Keratinocyte (primary cell): Measurements from ENCODE around the gene TNPO1. TPM values are rescaled to one million over a fixed set of nuclear protein-coding genes. Genes with fewer than 3 reads are reported as not detected.

Source experiments
- DNase-seq: peaks from one replicate; pipeline ENCODE4 v3.0.0-alpha.2; 2011; ENCODE audit warnings: low read depth, missing footprints, low spot score
- FAIRE-seq: peaks from 2 replicates; lab custom pipeline; 2011; peaks lifted over from hg19 to GRCh38; lab: Jason Lieb, UNC
- H2AFZ ChIP-seq: 2 replicates; pipeline ENCODE4 v1.6.0; 2012; ENCODE audit warnings: low read length, control low read depth, inconsistent platforms; ENCODE audit not compliant: control insufficient read depth
- H3K27ac ChIP-seq: 2 replicates; pipeline ENCODE4 v1.5.1; 2011; ENCODE audit warnings: low read length; ENCODE audit not compliant: control insufficient read depth, insufficient read depth
- H3K27me3 ChIP-seq: 3 replicates; pipeline ENCODE4 v1.6.0; 2011; ENCODE audit warnings: low read length; ENCODE audit not compliant: control insufficient read depth, insufficient read depth; ENCODE audit errors: extremely low read depth
- H3K36me3 ChIP-seq, 2 experiments: 2 replicates in 1 of 2; 3 replicates in 1 of 2; pipeline ENCODE4 v1.5.1; 2011; ENCODE audit warnings: low read length in 2 of 2, mild to moderate bottlenecking in 1 of 2; ENCODE audit not compliant: control insufficient read depth in 2 of 2, insufficient read depth in 2 of 2; ENCODE audit errors: extremely low read depth in 1 of 2
- H3K4me1 ChIP-seq: 3 replicates; pipeline ENCODE4 v1.5.1; 2011; ENCODE audit warnings: low read length; ENCODE audit not compliant: control insufficient read depth, insufficient read depth; ENCODE audit errors: extremely low read depth
- H3K4me2 ChIP-seq: 3 replicates; pipeline ENCODE4 v1.6.0; 2011; ENCODE audit warnings: low read depth, low read length; ENCODE audit not compliant: control insufficient read depth, insufficient read depth; ENCODE audit errors: extremely low read depth
- H3K4me3 ChIP-seq, 3 experiments: fragments of 200-600 bp in 1 of 3; sonication (generic) in 1 of 3; 2 replicates in 2 of 3; 3 replicates in 1 of 3; pipeline ENCODE4 v1.5.1; 2011 to 2016; ENCODE audit warnings: low read length in 3 of 3, mild to moderate bottlenecking in 3 of 3, control low read depth in 2 of 3, inconsistent platforms in 1 of 3, low read depth in 1 of 3, mixed read lengths in 1 of 3, mixed run types in 1 of 3, moderate library complexity in 1 of 3; ENCODE audit not compliant: control insufficient read depth in 2 of 3, insufficient read depth in 2 of 3; ENCODE audit errors: extremely low read depth in 1 of 3
- H3K79me2 ChIP-seq: 2 replicates; pipeline ENCODE4 v1.6.0; 2012; ENCODE audit warnings: low read length; ENCODE audit not compliant: control insufficient read depth, insufficient read depth
- H3K9ac ChIP-seq: 3 replicates; pipeline ENCODE4 v1.6.0; 2011; ENCODE audit warnings: low read length; ENCODE audit not compliant: control insufficient read depth, insufficient read depth; ENCODE audit errors: extremely low read depth
- H3K9me1 ChIP-seq: 3 replicates; pipeline ENCODE4 v1.6.0; 2011; ENCODE audit warnings: low read length; ENCODE audit not compliant: control insufficient read depth, insufficient read depth; ENCODE audit errors: extremely low read depth
- H3K9me3 ChIP-seq: 2 replicates; pipeline ENCODE4 v1.5.1; 2012; ENCODE audit warnings: low read depth, low read length; ENCODE audit not compliant: control insufficient read depth
- H4K20me1 ChIP-seq: 3 replicates; pipeline ENCODE4 v1.6.0; 2011; ENCODE audit warnings: low read length; ENCODE audit not compliant: control insufficient read depth, insufficient read depth; ENCODE audit errors: extremely low read depth
- EZH2 ChIP-seq: IDR thresholded peaks from one replicate; pipeline ENCODE4 v1.6.1; 2012; ENCODE audit warnings: inconsistent platforms, mild to moderate bottlenecking, low read length, moderate library complexity
- dilution Hi-C: fragments of 300-500 bp; cut with MboI; formaldehyde crosslinking; loops from one replicate; pipeline ENCODE4 v1.7.0; 2020; ENCODE audit warnings: low sequenced_read_pairs; ENCODE audit not compliant: extremely low pct_ligation_motif_present
- polyA plus RNA-seq, 5 experiments: library from polyadenylated mRNA; depleted of rRNA in 3 of 5; stranded (reverse) in 3 of 5; stranded (forward) in 1 of 5; unstranded in 1 of 5; fragments of >200 nt; gene quantifications; 1 replicate in 1 of 5; 2 replicates in 3 of 5; 3 replicates in 1 of 5; pipeline versions ENCODE4 v1.2.1 to v1.2.3, GENCODE V29; 2011 to 2012; ENCODE audit warnings: missing spikeins in 2 of 5, low read depth in 1 of 5, low replicate concordance in 1 of 5
- TF ChIP-seq, protein P1 (sequence below), 3 experiments: IDR thresholded peaks in 1 of 3; conservative IDR thresholded peaks in 1 of 3; optimal IDR thresholded peaks in 1 of 3; 2 replicates in 2 of 3; 3 replicates in 1 of 3; pipeline versions ENCODE3 to v1.5.1; 2011; ENCODE audit warnings: low read length in 3 of 3, mild to moderate bottlenecking in 3 of 3, moderate library complexity in 2 of 3, control low read depth in 1 of 3, inconsistent platforms in 1 of 3; ENCODE audit not compliant: insufficient read depth in 2 of 3; ENCODE audit errors: extremely low read depth in 1 of 3

Gene TNPO1
- polyA plus RNA-seq, 1 donor (not counting 4 experiments of a cell fraction or from before 2014, with no cell fraction given), result 123 TPM

DNA sequence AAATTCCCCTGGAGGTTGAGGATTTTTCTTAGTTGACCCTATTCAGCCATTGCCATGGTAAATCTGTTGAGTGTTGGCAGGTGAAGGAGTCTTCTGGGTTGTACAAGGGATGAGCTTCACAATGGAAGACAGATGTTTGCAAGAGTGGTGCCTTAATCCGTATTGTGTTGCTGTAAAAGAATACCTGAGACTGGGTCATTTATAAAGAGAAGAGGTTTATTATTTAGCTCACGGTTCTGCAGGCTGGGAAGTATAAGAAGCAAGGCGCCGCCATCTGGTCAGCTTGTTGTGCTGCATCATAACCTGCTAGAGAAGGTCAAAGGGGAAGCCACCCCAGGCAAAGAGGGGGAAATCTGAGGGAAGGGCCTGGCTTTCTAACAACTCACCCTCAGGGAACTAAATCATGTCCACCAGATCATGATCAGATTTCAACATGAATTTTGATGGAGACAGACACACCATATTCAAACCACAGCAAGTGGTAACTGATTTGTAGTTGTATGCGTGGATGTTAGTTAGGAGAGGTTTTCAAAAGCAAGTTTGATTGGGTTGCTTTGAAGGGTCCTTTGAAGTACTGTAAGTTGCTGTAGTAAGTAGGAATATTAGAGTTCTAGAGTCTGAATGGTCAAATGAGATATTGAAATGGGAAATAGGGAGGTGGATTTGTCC, 2.5 kb downstream of the TNPO1 start:
- H3K9ac ChIP-seq, result no peak overlapping the region
- no peaks in the 10 kb centered on the region for H3K36me3 ChIP-seq
- H3K9me3 ChIP-seq, result no peaks in the 10 kb centered on the region
- FAIRE-seq (peak; percentile 79), DNase-seq (peak; percentile 15)
- H3K4me1 ChIP-seq, result peaks cover 27% of the 10 kb centered on the region
- H4K20me1 ChIP-seq, result no peaks in the 10 kb centered on the region
- no peaks in the 10 kb centered on the region for H3K27me3 ChIP-seq
- H3K27ac ChIP-seq, result no peak overlapping the region
- H2AFZ ChIP-seq, result no peak overlapping the region
- TF ChIP-seq, protein P1, sequence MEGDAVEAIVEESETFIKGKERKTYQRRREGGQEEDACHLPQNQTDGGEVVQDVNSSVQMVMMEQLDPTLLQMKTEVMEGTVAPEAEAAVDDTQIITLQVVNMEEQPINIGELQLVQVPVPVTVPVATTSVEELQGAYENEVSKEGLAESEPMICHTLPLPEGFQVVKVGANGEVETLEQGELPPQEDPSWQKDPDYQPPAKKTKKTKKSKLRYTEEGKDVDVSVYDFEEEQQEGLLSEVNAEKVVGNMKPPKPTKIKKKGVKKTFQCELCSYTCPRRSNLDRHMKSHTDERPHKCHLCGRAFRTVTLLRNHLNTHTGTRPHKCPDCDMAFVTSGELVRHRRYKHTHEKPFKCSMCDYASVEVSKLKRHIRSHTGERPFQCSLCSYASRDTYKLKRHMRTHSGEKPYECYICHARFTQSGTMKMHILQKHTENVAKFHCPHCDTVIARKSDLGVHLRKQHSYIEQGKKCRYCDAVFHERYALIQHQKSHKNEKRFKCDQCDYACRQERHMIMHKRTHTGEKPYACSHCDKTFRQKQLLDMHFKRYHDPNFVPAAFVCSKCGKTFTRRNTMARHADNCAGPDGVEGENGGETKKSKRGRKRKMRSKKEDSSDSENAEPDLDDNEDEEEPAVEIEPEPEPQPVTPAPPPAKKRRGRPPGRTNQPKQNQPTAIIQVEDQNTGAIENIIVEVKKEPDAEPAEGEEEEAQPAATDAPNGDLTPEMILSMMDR (optimal IDR thresholded peaks at IDR 0.05 in 1 of 3, IDR thresholded peaks at IDR 0.05 in 1 of 3, conservative IDR thresholded peaks at IDR 0.05 in 1 of 3; ENCODE audit: extremely low read depth in 1 of 3, insufficient read depth in 2 of 3, low read length in 3 of 3), result peak; percentile 80 to 88 (median 83)
- TF ChIP-seq EZH2, result no peak
- H3K9me1 ChIP-seq, result no peaks in the 10 kb centered on the region
- peaks cover 65% of the 10 kb centered on the region for H3K79me2 ChIP-seq
- peak overlapping the region in 1 of 3 experiments; percentile 9 for H3K4me3 ChIP-seq
- dilution Hi-C loops, result no loop called here
- peak overlapping the region; percentile 99 for H3K4me2 ChIP-seq

DNA sequence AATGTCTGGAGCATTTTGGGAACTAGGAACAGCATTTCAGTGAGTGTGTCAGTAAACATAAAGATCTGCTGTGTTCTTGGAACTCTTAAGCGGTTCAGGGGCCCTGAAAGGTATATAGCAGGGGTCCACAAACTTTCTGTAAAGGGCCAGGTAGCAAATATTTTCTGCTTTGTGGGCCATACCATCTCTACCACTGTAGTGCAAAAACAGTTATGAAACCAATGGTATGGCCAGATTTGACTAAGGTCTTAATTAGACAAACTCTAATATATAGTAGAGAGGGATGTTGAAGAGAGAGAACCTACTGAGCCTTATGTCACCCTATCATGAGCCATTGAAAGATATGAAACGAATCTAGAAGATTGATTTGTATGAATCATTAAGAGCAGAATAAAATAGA, 5.3 kb downstream of the TNPO1 start:
- no peaks in the 10 kb centered on the region for H3K27me3 ChIP-seq
- H3K9me1 ChIP-seq, result no peaks in the 10 kb centered on the region
- peak overlapping the region; percentile 29 for H3K4me2 ChIP-seq
- TF ChIP-seq, protein P1 (optimal IDR thresholded peaks at IDR 0.05 in 1 of 3, IDR thresholded peaks at IDR 0.05 in 1 of 3, conservative IDR thresholded peaks at IDR 0.05 in 1 of 3; ENCODE audit: extremely low read depth in 1 of 3, insufficient read depth in 2 of 3, low read length in 3 of 3), result no peak
- no peak for TF ChIP-seq EZH2
- H3K9me3 ChIP-seq, result no peaks in the 10 kb centered on the region
- H3K27ac ChIP-seq, result peak overlapping the region; percentile 61
- no peaks in the 10 kb centered on the region for H4K20me1 ChIP-seq
- H3K36me3 ChIP-seq, result peaks cover 0 to 4% of the 10 kb centered on the region in 2 experiments
- no peak overlapping the region for H3K9ac ChIP-seq
- no peak overlapping the region for H3K4me3 ChIP-seq
- dilution Hi-C loops, result no loop called here
- H2AFZ ChIP-seq, result no peak overlapping the region
- FAIRE-seq (peak; percentile 36), DNase-seq (no peak)
- peaks cover 78% of the 10 kb centered on the region for H3K79me2 ChIP-seq
- H3K4me1 ChIP-seq, result peaks cover 24% of the 10 kb centered on the region
